RWPE1 (cell line): Measurements from ENCODE around the gene RSPH9.
A peak's percentile ranks its signal among the peaks of the same experiment; 100 is the strongest.

ENCODE experiments used
- CTCF ChIA-PET: fragments of 350-600 bp; sonication (Branson Sonifier 250); formaldehyde crosslinking; extraction: SDS; loops from one replicate; lab custom pipeline; 2021; lab: Yijun Ruan, JAX
- POLR2A ChIA-PET: fragments of 400-600 bp; formaldehyde crosslinking; extraction: SDS; loops from one replicate; lab custom pipeline; 2020; ENCODE audit warnings: antibody characterized with exemption; ENCODE audit not compliant: low non-redundant PET; lab: Yijun Ruan, JAX
- DNase-seq: peaks from one replicate; pipeline ENCODE4 v3.0.0; 2012; ENCODE audit warnings: low spot score
- H3K27ac ChIP-seq: fragments of 450-650 bp; 2 replicates; pipeline ENCODE4 v1.5.1; 2017
- CTCF ChIP-seq: fragments of 450-650 bp; conservative IDR thresholded peaks from 2 replicates; pipeline ENCODE4 v1.5.1; 2017; ENCODE audit warnings: low read depth, mild to moderate bottlenecking

RSPH9 gene

GRCh38 chr6:43702171-43702533, 57.3 kb downstream of the RSPH9 start:
- H3K27ac ChIP-seq = peak overlapping the region; percentile 90
- DNase-seq = no peak
- ChIA-PET CTCF (no interaction called here), POLR2A (no interaction called here)
- TF ChIP-seq CTCF = no peak

- no peak for TF ChIP-seq CTCF
- peak overlapping the region; percentile 90 for H3K27ac ChIP-seq
- peak; percentile 97 for DNase-seq
- ChIA-PET POLR2A (no interaction called here), CTCF (interaction anchor here (0.6 to 1.6 kb wide), 2 partner anchors 41 to 66 kb away, joined by 3 to 5 read pairs; no protein-coding TSS in a partner anchor)
Measured at GRCh38 chr6:43702534-43703440, 58.0 kb downstream of the RSPH9 start.

- no peak for TF ChIP-seq CTCF
- CTCF ChIA-PET = interaction anchor here (0.6 to 1.6 kb wide), 2 partner anchors 42 to 65 kb away, joined by 3 to 5 read pairs; no protein-coding TSS in a partner anchor
- peak overlapping the region; percentile 90 for H3K27ac ChIP-seq
- POLR2A ChIA-PET = no interaction called here
- no peak for DNase-seq
Measured at GRCh38 chr6:43703512-43704429, 58.9 kb downstream of the RSPH9 start.

GRCh38 chr6:43705996-43706395, 61.2 kb downstream of the RSPH9 start:
- no peak for DNase-seq
- POLR2A ChIA-PET = no interaction called here
- CTCF ChIA-PET = interaction anchor here (1.0 to 1.9 kb wide), 2 partner anchors 18 to 64 kb away, joined by 3 to 7 read pairs; partner anchors contain the start of gene VEGFA
- TF ChIP-seq CTCF = no peak
- 0 out of 2 replicates have a peak overlapping the region, but pooled peaks have one; percentile 31 for H3K27ac ChIP-seq

- H3K27ac ChIP-seq = no peak overlapping the region
- TF ChIP-seq CTCF = no peak
- DNase-seq = no peak
- ChIA-PET POLR2A (no interaction called here), CTCF (interaction anchor here (1.9 kb wide), 1 partner anchor 63 kb away, joined by 7 read pairs; the partner anchor contains the start of gene VEGFA)
Measured at GRCh38 chr6:43706788-43707187, 62.0 kb downstream of the RSPH9 start.

DNA sequence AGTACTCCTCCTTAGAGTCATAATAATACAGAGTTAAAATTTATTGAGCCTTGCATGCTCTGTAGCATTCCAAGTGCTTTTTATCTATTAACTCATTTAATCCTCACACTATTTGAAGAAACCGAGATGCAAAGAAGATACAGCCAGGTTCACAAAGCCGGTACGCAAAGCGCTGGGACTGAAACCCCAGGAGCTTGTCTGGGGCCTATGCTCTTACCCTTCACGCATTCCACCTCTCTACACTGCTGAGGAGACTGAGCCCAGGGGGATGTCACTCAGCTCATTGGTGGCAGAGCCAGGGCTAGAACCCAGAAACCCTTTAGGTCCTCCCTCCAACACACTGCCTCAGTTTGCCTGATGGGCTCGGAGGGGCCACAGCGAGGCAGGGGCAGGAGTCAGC, 62.4 kb downstream of the RSPH9 start:
- POLR2A ChIA-PET = no interaction called here

More for the DNA sequence above, 62.4 kb downstream of the RSPH9 start:
- H3K27ac ChIP-seq = no peak overlapping the region
- CTCF ChIA-PET = no interaction called here
- no peak for TF ChIP-seq CTCF
- no peak for DNase-seq
